ENCODE data around the gene APLP2. TPM values are rescaled to one million over a fixed set of nuclear protein-coding genes. Genes with fewer than 3 reads are reported as not detected.

APLP2 gene
- total RNA-seq, 2 donors from 2014 or later, result 326 to 454 TPM

DNA sequence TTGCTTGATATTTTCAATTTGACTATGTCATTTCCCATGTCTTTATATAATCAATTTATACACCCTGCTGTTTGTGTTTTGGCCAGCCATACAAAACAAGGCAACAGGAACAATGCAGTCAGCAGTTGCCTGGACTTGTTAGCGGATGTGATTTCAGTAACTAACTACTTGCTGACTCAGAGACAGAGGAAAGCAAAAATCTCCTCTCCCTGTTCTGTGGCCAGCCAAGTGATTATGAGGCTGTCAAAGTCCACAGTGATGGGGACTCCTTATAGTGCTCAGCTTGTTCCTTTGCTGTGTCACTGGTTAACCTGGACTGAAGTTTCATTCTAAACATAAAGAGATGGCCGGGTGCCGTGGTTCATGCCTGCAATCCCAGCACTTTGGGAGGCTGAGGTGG, 32.6 kb upstream of the APLP2 start:
- TF ChIP-seq, protein P1, sequence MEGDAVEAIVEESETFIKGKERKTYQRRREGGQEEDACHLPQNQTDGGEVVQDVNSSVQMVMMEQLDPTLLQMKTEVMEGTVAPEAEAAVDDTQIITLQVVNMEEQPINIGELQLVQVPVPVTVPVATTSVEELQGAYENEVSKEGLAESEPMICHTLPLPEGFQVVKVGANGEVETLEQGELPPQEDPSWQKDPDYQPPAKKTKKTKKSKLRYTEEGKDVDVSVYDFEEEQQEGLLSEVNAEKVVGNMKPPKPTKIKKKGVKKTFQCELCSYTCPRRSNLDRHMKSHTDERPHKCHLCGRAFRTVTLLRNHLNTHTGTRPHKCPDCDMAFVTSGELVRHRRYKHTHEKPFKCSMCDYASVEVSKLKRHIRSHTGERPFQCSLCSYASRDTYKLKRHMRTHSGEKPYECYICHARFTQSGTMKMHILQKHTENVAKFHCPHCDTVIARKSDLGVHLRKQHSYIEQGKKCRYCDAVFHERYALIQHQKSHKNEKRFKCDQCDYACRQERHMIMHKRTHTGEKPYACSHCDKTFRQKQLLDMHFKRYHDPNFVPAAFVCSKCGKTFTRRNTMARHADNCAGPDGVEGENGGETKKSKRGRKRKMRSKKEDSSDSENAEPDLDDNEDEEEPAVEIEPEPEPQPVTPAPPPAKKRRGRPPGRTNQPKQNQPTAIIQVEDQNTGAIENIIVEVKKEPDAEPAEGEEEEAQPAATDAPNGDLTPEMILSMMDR (IDR thresholded peaks at IDR 0.05), result no peak
- Histone ChIP-seq H3K27me3 (no peaks in the 10 kb centered on the region), H3K4me1 (no peaks in the 10 kb centered on the region), H3K27ac (no peak overlapping the region), H3K4me3 (no peak overlapping the region), H3K9me3 (no peaks in the 10 kb centered on the region), H3K36me3 (no peaks in the 10 kb centered on the region)
- no peak for DNase-seq (ENCODE audit: low spot score)

DNA sequence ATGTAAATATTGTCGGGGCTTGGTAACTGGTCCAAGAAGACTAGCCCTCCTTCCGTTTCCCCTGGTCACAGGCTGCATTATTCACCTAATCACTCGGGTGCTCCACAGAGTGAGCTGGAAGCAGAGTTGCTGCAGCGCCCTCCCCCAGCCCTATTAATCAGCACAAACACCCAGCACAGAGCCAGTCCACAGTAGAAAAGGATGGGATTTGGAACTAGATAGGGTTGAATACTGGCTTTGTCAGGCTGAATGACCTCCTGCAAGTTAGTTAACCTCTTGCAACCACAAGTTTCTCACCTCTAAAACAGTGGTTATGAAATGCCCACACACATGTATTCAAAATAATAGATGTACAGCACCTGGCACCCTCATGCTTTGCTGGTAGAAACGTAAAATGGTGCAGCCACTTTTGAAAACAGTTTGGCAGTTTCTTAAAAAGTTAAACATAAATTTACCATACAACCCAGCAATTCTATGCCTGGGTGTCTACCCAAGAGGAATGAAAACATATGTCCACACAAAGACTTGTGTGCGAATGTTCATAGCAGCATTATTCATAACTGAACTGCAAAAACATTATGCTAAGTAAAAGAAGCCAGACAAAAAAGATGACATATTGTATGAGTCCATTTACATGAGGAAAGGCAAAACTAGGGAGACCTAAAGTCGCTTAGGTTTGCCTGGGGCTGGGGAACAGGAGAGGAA, 31.7 kb upstream of the APLP2 start:
- TF ChIP-seq, protein P1 (IDR thresholded peaks at IDR 0.05), result no peak
- DNase-seq (ENCODE audit: low spot score), result no peak
- H3K27ac ChIP-seq, result no peak overlapping the region

DNA sequence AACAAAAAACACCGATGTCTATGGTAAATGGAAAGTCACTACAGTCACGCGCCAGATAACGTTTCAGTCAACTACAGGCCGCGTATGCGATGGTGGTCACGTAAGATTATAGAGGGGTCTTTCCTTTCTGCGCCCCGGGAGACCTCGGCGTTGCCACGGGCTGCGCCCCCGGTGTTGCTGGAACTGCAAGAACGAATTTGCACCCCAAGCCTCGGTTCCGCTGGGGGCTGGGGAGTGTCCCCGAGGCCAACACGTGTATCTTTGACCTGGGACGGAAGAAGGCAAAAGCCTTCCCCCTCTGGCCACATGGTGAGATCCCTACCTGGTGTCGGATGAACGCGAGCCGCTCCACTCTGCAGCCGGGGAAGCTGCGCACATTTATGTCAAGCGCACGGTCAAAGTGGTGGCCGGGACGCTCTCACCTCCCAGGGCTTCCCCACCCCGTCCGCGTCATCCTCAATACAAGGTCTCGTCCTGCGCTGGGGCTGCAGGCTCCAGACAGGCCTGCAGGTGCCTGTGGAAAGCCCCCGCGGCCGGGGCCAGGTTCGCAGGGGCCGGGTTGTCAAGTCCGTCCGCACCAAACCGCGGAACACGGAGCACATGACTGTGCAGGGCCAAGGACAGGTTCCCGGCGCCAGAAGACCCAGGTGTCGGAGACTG, 29.3 kb upstream of the APLP2 start:
- TF ChIP-seq, protein P1 (IDR thresholded peaks at IDR 0.05), result no peak
- no peak overlapping the region for H3K4me3 ChIP-seq
- H3K9me3 ChIP-seq, result no peaks in the 10 kb centered on the region

More for the DNA sequence above, 31.7 kb upstream of the APLP2 start:
- Histone ChIP-seq H3K4me1 (no peaks in the 10 kb centered on the region), H3K36me3 (no peaks in the 10 kb centered on the region), H3K4me3 (no peak overlapping the region), H3K9me3 (no peaks in the 10 kb centered on the region), H3K27me3 (no peaks in the 10 kb centered on the region)

DNA sequence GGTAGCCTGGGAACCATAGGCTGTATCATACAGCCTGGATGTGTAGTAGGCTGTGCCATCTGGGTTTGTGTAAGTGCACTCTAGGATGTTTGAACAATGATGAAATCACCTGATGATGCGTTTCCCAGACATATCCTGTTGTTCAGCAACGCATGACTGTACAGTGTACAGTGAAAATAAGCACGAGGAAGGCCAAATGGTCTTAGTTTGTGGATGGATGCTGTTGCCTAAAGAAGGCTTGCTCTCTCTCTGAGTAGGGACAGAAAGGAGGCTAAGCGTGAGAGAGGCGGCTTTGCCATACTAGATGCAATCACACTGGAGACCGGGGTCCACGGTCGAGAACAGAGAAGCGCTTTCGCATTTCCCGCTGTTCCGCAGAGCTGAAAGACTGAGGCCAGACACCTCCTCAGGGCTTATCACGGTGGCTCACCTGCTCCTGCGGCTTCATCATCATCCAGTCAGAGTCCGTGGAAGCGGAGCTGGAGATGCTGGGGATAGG, 27.6 kb upstream of the APLP2 start:
- Histone ChIP-seq H3K4me1 (no peaks in the 10 kb centered on the region), H3K9me3 (no peaks in the 10 kb centered on the region), H3K4me3 (no peak overlapping the region), H3K36me3 (no peaks in the 10 kb centered on the region), H3K27me3 (no peaks in the 10 kb centered on the region), H3K27ac (no peak overlapping the region)
- no peak for DNase-seq (ENCODE audit: low spot score)
- TF ChIP-seq, protein P1 (IDR thresholded peaks at IDR 0.05), result no peak

More for the DNA sequence above, 29.3 kb upstream of the APLP2 start:
- no peaks in the 10 kb centered on the region for H3K4me1 ChIP-seq
- H3K36me3 ChIP-seq, result no peaks in the 10 kb centered on the region
- no peak for DNase-seq (ENCODE audit: low spot score)
- H3K27me3 ChIP-seq, result no peaks in the 10 kb centered on the region
- H3K27ac ChIP-seq, result no peak overlapping the region

DNA sequence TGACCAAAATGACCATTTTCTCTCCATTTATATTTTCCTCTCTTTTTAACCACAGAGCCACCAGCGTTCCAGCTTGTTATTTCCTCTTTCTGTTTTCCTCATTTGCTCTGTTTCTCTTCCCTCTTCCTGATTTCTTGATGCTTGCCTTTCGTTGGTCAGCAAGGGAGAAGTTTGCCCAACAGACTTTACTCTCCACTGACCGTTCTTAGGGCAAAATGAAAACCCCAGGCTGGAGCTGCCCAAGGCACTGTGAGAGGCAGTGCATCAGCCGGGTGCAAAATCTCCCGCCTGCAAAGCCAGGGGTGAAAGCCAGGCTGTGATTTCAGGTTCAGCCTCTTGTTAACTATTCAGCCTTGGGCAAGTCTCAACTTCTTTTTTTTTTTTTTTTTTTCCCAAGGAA, 26.1 kb upstream of the APLP2 start:
- Histone ChIP-seq H3K4me1 (no peaks in the 10 kb centered on the region), H3K36me3 (no peaks in the 10 kb centered on the region), H3K4me3 (no peak overlapping the region), H3K27ac (no peak overlapping the region), H3K9me3 (no peaks in the 10 kb centered on the region), H3K27me3 (no peaks in the 10 kb centered on the region)
- TF ChIP-seq, protein P1 (IDR thresholded peaks at IDR 0.05), result no peak
- no peak for DNase-seq (ENCODE audit: low spot score)

All from right atrium auricular region (tissue), 2 donors.